Eye (tissue), 1 donor: Measurements from ENCODE around the gene PRR4.

Source experiments
- DNase-seq: peaks from one replicate; pipeline ENCODE4 v3.0.0-alpha.2; 2015

Gene PRR4, protein sequence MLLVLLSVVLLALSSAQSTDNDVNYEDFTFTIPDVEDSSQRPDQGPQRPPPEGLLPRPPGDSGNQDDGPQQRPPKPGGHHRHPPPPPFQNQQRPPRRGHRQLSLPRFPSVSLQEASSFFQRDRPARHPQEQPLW

DNA sequence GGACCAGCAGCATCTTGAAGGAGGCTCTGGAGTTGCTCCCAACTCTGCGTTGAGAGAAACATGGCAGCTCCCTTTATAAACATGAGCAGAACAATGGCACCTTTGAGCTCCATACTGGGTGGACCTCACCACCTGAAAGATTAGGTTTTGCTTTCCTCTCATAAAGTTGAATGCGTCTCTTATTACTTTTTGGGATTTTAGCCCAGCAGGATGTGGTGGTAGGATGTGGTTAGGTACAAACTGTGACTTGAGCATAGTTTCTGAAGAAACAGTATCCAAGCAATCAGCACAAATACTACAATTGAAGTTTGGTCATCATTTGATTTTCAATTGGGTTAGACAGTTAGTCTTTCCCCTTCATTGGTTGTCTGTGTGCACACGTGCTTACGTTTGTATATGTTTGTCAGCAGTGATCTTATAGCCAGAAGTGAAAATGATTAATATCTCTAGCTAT lies at the start of gene PRR4:
Gene PRR4, minus strand, starts transcription at position 51 of the 454 bp plus-strand sequence. Its CDS starts 38 bp downstream, at position 13.
- DNase-seq = no peak

DNA sequence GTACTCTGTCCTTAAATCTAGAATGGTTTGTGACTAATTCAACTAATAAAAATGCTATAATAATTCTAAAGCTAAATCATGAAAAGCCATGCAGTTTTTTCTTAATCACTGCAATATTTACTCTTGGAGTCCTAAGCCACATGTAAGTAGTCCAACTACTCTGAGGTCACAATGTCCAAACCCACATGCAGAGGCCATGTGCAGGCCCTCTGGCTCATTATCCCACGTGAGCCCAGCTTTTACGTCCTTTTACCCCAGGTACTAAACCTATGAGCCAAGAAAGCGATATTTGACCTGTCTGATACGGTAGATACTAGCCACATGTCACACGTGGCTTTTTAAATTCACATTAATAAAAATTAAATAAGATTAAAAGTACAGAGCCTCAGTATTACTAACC lies 47.6 kb upstream of the PRR4 start:
- DNase-seq = no peak

DNA sequence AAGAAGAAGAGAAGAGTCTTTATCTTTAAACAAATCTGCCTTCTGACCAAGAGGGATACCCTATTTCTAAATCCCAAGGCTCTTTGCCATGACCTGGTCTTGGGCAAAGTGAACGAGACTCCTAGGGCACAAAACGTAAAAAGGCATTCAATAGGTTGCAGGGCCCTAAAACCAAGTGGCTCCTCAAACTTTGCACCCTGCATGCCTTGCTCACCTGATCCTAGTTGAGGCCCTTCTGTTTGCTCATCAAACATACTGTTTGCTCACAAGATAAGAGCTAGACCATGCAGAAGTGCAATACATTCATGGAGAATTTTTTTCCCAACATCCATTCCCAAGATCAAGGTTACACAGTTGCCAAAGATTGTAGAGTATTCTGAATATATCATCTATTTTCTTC lies 42.7 kb upstream of the PRR4 start:
- no peak for DNase-seq

DNA sequence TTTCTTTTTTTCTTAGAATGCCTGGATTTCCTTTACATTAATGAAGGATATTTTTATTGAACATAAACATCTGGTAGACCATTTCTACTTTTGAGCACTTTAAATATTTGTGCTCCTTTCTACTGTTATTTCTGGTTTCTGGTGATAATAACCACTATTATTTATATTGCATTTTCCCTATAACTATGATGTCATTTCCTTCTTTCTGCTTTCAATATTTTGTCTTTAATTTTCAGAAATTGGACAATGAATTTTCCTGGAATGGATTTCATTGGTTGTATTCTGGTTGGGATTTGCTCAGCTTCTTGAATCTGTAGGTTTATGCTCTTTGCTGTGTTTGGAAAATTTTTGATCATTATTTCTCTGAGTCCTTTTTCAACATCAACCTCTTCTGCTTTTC lies 40.0 kb upstream of the PRR4 start:
- no peak for DNase-seq

DNA sequence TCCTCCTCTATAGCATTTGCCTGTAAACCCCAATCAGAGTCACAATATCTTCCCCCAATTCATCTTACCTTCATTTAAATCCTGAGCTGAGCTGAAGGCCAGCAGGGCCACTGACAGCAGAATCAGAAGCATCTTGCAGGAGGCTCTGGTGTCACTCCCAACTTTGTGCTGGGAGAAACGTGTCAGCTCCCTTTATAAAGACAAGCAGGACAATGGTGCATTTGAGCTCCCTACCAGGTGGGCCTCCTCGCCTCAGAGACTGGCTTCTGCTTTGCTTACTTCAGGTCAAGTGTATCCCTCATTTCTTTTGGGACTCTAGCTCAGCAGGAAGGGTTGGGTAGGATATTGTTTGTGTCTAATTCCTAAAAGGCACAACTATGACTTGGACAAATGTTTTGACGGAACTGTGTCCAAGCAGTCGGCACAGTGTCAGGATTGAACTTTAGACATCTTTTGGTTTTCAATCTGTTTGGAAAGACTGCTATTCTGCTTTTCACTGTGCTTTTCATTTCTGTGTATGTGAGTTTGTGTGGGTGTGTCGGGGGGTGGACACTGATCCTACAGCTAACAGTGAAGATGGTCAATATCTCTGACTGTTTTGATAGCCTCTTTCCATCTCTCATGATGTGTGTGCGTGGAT lies 34.9 kb upstream of the PRR4 start, which contains the start of gene PRH1:
Gene PRH1, minus strand, starts transcription at position 170 of the 640 bp plus-strand sequence. Its CDS starts 38 bp downstream, at position 132.
- DNase-seq = no peak

DNA sequence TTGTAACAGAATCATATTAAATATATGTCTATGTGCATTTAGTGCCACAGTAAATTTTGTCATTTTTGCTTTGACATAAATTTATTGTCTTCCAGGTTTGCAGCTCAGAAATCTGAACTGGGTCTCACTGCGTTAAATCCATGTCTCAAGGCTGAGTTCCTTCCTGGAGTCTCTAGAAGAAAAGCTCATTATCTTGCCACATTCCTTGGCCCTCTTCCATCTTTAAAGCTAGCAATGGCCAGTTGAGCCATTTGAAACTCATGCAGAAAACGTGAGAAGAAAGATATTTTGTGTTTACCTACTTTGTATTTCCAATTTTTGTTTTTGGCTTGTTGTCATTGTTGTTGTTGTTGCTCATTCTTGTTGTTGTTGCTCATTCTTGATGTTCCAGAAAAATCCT lies 24.1 kb upstream of the PRR4 start:
- DNase-seq = no peak

DNA sequence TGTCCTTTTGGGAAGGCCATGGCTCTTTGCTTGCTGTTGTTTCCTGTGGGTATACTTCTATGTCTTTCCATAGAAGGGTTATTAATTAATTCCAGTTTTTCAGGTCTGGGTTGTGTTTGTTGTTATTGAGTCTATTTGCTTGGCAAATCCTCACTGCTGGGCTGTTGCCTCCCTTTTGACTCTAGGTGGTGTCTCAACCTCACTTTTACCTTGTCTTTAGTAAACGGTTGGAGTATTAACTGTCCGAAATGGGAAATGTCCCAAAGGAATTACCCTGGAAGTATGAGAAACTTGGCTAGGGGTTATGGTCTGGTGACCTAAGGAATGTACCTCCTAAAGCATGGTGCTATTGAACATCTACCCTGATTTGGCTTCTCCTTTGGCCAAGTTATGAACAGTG lies 18.1 kb upstream of the PRR4 start:
- DNase-seq = no peak

DNA sequence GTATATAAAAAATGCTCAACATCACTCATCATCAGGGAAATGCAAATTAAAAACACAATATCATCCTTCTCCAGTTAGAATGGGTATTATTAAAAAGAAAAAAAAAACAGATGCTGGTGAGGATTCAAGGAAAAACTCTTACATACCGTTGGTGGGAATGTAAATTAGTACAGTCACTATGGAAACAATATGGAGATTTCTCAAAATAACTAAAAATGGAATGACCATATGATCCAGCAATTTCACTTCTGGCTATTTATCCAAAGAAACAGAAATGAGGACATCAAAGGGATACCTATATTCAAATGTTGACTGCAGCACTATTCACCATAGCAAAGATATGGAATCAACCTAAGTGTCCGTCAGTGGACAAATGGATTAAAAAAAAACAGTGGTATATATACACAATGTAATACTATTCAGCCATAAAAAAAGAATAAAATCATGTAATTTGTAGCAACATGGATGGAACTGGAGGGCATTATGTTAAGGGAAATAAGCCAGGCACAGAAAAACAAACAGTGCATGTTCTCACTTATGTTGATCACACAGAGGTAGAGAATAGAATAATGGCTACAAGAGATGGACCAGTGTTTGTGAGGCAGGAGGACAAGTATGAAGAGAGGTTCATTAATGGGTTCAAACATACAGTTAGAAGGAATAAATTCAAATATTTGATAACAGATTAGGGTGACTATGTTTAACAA lies 14.4 kb upstream of the PRR4 start:
- no peak for DNase-seq

DNA sequence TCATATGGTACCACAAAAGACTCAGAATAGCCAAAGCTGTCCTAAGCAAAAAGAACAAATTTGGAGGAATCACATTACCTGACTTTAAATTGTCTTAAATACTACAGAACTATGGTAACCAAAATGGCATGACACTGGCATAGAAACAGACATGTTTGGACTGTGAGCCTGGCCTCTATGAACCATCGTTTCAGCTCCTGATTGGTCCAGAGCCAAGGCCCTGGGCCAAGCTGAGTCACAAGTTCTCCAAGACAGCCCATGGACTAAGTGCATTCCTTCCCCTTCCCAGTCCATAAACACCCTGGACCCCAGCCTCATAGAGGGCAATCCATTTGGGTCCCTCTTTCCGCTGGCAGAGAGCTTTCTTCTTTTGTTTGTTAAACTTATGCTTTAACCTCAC lies 12.1 kb upstream of the PRR4 start:
- DNase-seq = no peak

DNA sequence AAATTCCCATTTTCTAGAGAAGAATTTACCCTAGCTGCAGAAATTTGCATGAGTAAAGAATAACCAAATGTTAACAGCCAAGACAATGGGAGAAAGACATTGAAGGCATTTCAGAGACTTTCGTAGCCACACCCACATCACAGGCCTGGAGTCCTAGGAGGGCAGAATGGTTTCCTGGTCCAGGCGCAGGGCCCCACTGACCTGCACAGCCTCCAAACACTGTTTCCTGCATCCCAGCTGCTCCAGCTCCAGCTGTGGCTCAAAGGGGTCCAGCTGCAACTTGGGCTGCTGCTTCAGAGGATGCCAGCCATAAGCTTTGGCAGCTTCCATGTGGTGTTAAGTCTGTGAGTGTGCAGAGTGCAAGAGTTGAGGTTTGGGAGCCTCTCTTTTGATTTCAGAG lies 6.5 kb upstream of the PRR4 start:
- DNase-seq = no peak

DNA sequence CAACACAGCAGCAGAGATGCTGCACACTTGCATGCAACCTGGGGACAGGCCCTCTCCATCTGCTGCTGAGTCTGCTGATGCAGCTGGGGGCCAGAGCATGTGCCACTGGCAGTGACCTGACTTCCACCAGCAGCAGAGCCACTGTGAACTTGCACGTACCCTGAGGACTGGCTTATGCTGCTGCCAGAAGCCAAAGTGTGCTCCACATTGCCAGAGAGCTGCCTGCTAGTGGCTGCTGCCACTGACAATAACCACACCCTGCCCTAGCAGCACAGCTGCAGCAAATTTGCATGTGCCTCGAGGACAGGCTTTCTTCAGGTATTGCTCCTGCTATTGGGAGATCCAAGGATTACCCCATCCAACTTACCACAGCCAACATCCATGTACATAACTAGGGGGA lies 4.5 kb upstream of the PRR4 start:
- no peak for DNase-seq

DNA sequence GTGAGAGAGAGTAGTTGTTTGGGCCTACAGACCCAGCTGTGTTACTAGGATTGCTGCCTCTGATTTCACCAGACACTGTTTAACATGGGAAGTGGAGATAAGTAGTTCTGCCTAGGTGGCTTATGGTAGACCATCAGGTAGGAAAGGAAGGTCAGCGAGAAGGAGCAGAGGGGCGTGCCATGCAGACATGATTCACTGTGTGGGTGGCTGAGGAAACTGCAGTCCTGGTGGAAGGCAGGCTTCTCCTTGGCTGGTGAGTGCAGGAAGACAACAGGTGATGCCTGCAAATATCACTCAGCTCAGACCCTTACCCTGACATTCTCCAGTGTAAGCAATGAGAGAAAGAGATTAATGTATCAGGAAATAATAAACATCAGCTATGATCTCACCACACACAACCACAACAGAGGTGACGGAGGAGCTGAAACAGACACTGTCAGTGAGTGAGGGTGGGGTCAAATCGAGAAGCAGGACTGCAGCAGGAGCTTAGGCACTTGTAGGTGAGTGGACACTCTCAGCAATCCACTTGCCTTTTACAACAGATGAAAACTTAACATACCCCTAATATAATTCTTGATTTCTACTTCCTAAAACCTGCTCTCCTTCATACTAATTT lies 2.1 kb upstream of the PRR4 start:
- no peak for DNase-seq

DNA sequence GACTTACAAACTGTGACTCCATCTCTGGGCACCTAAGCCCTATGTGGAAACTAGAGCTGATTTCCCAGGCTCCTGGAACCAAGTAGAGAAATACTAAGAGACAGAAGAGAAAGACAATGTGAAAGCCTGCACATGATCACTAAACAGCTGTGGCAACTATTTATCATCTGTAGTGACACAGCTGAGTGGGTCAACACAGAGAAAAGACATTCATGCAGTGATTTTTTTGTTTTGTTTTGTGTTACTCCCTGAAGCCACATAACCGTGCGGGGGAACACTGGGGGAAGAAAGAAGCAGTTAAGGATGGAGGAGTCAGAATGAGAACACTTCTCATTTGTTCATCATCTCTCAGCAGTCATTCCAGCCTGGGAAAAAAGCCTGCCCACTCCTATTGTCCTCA lies 1.5 kb downstream of the PRR4 start:
- no peak for DNase-seq

DNA sequence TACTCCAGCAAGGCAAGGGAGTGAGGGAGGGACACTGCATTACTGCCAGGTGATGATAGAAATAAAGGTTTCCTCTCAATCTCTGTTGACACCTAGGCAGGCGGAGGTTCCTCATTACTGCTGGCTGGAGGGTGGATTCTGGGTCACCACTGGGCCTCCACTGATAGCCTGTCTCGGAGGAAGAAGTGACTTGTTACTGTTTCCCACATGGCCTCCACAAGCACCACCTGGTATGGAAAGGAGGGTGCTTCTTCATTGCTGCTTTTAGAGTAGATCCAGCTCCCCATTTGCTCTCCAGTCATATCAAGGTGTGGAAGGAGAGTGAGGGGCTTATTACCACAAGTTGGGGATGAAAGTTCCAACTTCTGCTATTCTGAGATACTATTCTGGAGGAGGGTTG lies 6.4 kb downstream of the PRR4 start:
- DNase-seq = no peak

DNA sequence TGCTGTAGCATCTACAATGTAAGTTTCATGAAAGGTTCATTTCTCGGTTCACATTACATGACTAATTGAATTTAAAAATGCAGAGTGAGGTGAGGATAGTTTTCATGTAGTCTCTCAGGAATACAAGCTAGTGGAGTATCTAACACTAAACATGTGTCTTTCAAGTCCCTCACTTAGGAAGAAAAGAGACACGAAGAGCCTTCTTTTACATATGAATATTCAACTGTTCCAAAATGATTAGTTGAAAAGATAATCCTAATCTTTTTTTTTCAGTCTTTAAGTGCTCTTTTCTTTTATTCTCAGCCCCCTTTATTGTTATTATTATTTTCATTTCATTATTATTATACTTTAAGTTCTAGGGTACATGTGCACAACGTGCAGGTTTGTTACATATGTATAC lies 10.8 kb downstream of the PRR4 start:
- DNase-seq = no peak

DNA sequence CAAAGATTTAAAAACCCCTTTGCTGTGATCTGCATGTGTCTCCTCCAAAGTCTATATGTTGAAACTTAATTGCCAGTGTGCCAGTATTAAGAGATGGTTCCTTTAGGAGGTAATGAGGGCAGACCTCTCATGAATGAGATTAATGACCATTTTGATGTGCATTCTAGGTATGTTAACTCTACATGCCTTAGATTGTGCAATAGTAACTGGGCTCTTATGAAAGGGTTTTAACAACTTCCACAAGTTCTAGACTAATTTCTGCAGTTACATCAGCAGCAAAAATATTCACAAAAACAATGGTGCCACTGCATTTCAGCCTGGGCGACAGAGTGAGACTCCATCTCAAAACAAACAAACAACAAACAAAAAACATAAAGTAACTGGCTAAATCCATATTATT lies 19.3 kb downstream of the PRR4 start:
- no peak for DNase-seq

DNA sequence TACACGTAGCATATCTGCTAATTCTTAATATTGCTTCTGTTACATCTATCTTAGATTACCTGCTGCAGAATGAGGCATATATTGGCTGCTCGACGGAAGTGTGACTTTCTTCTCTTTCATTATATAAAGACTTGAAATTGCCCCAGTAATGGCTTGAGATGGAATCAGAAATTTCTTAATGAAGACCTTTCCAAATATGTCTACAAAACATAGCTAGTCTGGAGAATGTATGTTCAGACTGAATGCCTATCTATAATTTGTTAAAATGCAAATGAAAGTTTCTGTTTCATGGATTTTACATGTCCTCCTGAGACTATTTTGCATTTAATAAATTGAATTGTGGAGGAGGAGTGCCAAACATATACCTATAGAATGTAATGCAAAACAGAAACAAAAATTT lies 23.0 kb downstream of the PRR4 start, which contains the start of gene TAS2R10:
Gene TAS2R10, minus strand, starts transcription at position 101 of the 400 bp plus-strand sequence. Its CDS starts 89 bp downstream, at position 12.
- no peak for DNase-seq

DNA sequence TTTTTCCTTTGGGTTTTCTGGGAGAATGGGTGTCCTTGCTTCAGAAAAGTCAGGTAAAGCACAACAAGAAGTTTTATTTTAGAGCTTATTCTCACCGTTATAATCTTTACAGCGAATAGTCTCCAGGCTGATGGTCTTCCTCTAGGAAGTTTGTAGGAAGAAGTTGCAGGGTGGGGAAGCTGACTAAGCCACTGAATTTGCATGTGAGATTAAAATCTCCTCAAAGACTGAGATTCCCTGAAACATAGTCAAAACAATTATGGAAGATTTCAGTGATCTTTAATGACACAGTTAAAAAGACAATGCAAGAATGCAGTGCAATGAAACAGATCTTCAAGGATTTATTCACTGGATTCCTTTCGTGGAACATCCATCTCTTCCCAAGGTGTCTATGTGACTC lies 24.3 kb downstream of the PRR4 start:
- no peak for DNase-seq

DNA sequence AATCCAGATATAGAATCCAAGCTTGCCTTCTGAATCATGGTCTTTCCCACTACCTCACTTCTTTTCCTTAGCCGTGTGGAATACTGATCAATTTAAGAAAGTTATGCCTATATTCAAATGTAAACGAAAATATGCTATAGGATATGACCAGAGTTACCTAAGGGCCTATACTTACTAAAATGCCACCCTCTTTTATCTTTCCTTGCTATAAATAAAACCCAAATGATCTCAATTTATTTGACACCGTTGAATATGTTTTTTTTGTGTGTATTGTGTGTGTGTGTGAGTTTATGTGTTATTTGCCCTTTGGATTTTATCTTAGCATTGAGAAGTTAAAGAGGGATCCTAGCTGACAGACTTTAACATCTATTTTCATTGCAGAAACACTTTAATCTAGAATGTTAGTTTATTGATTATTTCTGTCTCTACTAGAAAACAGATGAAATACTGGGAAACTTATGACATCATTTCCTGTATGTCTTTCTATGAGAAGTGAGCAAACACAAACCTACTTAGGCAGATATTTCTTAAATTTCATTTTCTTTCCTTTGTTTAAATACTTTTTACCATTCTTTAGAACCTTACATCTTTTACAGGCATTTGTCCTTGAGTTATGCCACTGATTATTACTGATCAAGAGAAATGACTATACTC lies 37.3 kb downstream of the PRR4 start:
- no peak for DNase-seq

DNA sequence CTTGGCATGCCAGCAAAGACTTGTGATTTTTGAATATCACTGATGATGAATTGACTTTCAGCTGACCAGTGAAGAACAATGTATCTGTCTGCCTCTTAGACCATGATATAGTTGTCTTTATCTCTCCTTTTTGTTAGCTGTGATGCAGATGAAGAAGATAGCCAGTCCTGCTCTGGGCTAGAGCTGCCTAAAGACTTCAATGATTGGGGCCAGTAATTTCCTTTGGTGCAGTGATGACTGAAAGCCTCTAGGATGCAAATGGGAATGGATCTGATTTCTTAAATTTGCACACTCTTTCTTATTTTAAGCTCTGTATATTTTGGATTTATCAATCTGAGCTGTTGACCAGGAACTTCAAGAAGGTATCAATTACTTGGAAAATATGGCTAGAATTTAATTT lies 39.2 kb downstream of the PRR4 start, which contains the start of gene TAS2R9:
Gene TAS2R9, minus strand, starts transcription at position 101 of the 400 bp plus-strand sequence. Its CDS starts 93 bp downstream, at position 8.
- no peak for DNase-seq

DNA sequence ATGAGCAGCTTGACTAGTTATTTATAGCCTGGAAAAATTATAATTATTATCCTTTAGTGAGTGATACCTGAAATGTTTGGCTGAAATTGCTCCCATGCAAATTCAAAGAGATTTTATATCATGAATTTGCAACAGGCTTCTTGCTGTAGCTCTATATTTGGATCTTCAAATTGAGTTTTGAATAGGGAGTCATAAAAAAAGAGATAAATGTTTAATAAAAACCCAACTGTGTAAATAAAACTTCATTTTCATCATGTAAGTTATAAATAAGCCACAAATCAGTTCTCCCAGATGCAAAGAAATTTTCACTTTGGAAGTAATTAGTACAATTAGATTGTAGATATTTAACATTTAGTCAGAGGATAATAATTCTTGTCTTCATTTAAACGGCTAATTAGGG lies 42.1 kb downstream of the PRR4 start, which contains the start of gene TAS2R8:
Gene TAS2R8, minus strand, starts transcription at position 101 of the 400 bp plus-strand sequence. CDS start 306 bp downstream, outside the sequence.
- no peak for DNase-seq

DNA sequence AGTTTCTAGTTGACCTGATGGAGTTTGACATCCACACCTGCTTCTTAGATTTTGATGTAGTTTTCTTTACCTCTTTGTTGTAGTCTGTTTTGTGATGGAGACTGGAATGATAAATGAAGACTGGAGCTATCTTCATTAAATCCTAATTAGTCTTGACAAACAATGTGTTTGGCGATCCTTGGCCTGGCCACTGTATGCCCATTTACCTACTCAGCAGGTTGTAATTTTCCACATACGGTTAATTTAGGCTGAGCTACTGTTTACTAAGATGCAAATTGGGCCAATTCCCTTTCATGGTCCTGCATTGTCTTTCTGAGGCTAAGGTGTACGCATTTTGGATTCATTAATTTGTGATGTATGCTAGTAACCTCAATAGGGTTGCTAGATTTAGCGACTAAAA lies 46.7 kb downstream of the PRR4 start, which contains the start of gene TAS2R7:
Gene TAS2R7, minus strand, starts transcription at position 41 of the 400 bp plus-strand sequence. CDS start 57 bp downstream, outside the sequence.
- peak; percentile 42 for DNase-seq

DNA sequence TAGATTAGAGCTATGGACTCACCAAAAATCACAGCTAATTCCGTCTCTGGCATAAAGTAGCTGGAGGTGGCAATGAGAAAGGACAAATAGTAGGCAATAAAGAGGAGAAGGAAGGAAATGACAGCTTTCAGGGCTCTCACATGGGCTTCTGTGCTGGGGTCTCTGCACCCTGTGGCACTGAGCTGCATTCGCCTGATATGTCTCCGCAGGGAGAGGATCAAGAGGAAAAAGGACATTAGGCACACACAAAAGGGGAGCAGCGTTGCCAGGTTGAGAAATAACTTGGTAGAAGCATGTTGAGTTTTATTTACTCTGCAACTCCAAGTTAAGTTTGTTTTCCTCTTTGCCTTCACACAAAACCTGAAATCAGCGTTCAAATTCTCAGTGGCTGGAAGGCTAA lies 47.5 kb downstream of the PRR4 start:
- DNase-seq = no peak
